Endodermal cell (in vitro differentiated cells): ENCODE results near the gene SCN3A. TPM values are rescaled to one million over a fixed set of nuclear protein-coding genes. Genes with fewer than 3 reads are reported as not detected.

Experiments used
- DNase-seq: peaks from one replicate; pipeline ENCODE4 v3.0.0-alpha.2; 2017
- H3K27ac ChIP-seq: 2 replicates; pipeline ENCODE4 v1.5.1; 2013; ENCODE audit warnings: mild to moderate bottlenecking, low read depth, low read length, moderate library complexity
- H3K27me3 ChIP-seq: 2 replicates; pipeline ENCODE4 v1.6.1; 2013; ENCODE audit warnings: mild to moderate bottlenecking, low read length, moderate library complexity; ENCODE audit not compliant: insufficient read depth, control insufficient read depth, poor library complexity, severe bottlenecking
- H3K36me3 ChIP-seq: 2 replicates; pipeline ENCODE4 v1.7.0; 2013; ENCODE audit warnings: mild to moderate bottlenecking, low read length, moderate library complexity; ENCODE audit not compliant: control insufficient read depth, insufficient read depth
- H3K4me1 ChIP-seq: one replicate; pipeline ENCODE4 v1.7.0; 2013; ENCODE audit warnings: low read length; ENCODE audit not compliant: control insufficient read depth, insufficient read depth
- H3K4me3 ChIP-seq: 2 replicates; pipeline ENCODE4 v1.5.1; 2013; ENCODE audit warnings: mild to moderate bottlenecking, low read length, moderate library complexity
- H3K9ac ChIP-seq: 2 replicates; pipeline ENCODE4 v1.6.1; 2013; ENCODE audit warnings: mild to moderate bottlenecking, low read length, moderate library complexity; ENCODE audit not compliant: poor library complexity, severe bottlenecking; ENCODE audit errors: extremely low read depth
- H3K9me3 ChIP-seq: 2 replicates; pipeline ENCODE4 v1.6.1; 2013; ENCODE audit warnings: mild to moderate bottlenecking, low read length, moderate library complexity; ENCODE audit not compliant: control insufficient read depth
- H3K27ac Mint-ChIP-seq: 2 replicates; pipeline ENCODE4 v1.8.0; 2020; ENCODE audit warnings: mixed read lengths
- H3K27me3 Mint-ChIP-seq: 2 replicates; pipeline ENCODE4 v1.8.0; 2021; ENCODE audit warnings: mild to moderate bottlenecking, mixed read lengths; ENCODE audit not compliant: insufficient read depth
- H3K36me3 Mint-ChIP-seq: 2 replicates; pipeline ENCODE4 v1.8.0; 2020; ENCODE audit warnings: low read depth, mixed read lengths
- H3K4me1 Mint-ChIP-seq: 2 replicates; pipeline ENCODE4 v1.8.0; 2020; ENCODE audit warnings: mixed read lengths
- H3K4me3 Mint-ChIP-seq: 2 replicates; pipeline ENCODE4 v1.8.0; 2020; ENCODE audit warnings: mild to moderate bottlenecking, moderate library complexity, mixed read lengths
- H3K9me3 Mint-ChIP-seq: 2 replicates; pipeline ENCODE4 v1.8.0; 2020; ENCODE audit warnings: mild to moderate bottlenecking, mixed read lengths
- WGBS, 2 experiments: methylation state at CpG; one replicate each; pipeline versions ENCODE4 v1.1.5 to v1.1.7; 2013; ENCODE audit warnings: missing lambda C conversion rate in 2 of 2, mixed read lengths in 1 of 2; ENCODE audit not compliant: insufficient coverage in 1 of 2, insufficient read length in 1 of 2; 5-methylcytosine and 5-hydroxymethylcytosine counted together
- total RNA-seq, 2 donors: library from RNA; stranded (reverse); fragmentation: NEBNext Ultra II Directional in 1 of 2; extraction: Animal tissue kit (Norgen Biotek cat#: 25700) in 1 of 2; gene quantifications; 2 replicates in 1 of 2; 3 replicates in 1 of 2; pipeline ENCODE4 v1.2.1, GENCODE V29; 2021
- TF ChIP-seq, protein P1 (sequence below): fragments of 200-600 bp; sonication (generic); conservative IDR thresholded peaks from 2 replicates; pipeline ENCODE4 v1.5.0; 2021; ENCODE audit warnings: antibody characterized with exemption, mild to moderate bottlenecking

SCN3A gene
- total RNA-seq, 2 donors from 2014 or later: 0.09 to 0.24 TPM

DNA sequence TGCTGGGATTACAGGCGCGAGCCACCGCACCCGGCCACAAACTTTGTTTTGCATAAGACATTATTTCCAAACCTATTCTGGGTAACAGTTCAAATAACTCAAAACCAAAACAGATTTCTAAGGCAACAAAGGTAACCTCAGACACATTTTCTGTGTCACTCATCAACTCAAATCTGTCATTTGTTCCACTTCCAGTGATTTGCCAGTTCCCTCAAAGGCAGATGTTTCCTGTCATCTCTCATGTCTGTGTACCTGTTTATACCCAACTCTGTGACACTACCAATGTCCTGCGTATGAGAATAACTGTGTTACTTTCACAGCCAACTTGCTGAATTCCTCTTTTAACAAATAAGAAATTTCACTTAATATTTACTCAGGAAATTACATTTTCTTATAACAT lies 54.4 kb downstream of the SCN3A start:
- TF ChIP-seq, protein P1, sequence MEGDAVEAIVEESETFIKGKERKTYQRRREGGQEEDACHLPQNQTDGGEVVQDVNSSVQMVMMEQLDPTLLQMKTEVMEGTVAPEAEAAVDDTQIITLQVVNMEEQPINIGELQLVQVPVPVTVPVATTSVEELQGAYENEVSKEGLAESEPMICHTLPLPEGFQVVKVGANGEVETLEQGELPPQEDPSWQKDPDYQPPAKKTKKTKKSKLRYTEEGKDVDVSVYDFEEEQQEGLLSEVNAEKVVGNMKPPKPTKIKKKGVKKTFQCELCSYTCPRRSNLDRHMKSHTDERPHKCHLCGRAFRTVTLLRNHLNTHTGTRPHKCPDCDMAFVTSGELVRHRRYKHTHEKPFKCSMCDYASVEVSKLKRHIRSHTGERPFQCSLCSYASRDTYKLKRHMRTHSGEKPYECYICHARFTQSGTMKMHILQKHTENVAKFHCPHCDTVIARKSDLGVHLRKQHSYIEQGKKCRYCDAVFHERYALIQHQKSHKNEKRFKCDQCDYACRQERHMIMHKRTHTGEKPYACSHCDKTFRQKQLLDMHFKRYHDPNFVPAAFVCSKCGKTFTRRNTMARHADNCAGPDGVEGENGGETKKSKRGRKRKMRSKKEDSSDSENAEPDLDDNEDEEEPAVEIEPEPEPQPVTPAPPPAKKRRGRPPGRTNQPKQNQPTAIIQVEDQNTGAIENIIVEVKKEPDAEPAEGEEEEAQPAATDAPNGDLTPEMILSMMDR: no peak
- H3K4me3 Mint-ChIP-seq: no peak overlapping the region
- Histone ChIP-seq H3K9ac (no peak overlapping the region), H3K9me3 (no peaks in the 10 kb centered on the region), H3K27me3 (no peaks in the 10 kb centered on the region), H3K36me3 (no peaks in the 10 kb centered on the region), H3K27ac (no peak overlapping the region), H3K4me3 (no peak overlapping the region), H3K4me1 (no peaks in the 10 kb centered on the region)
- no peaks in the 10 kb centered on the region for H3K4me1 Mint-ChIP-seq
- 93 to 100% methylated on average over 4 to 5 of the region's 5 CpGs for WGBS, 2 experiments
- no peak overlapping the region for H3K27ac Mint-ChIP-seq
- no peak for DNase-seq
- no peaks in the 10 kb centered on the region for H3K9me3 Mint-ChIP-seq
- H3K36me3 Mint-ChIP-seq: no peaks in the 10 kb centered on the region
- H3K27me3 Mint-ChIP-seq: no peaks in the 10 kb centered on the region

DNA sequence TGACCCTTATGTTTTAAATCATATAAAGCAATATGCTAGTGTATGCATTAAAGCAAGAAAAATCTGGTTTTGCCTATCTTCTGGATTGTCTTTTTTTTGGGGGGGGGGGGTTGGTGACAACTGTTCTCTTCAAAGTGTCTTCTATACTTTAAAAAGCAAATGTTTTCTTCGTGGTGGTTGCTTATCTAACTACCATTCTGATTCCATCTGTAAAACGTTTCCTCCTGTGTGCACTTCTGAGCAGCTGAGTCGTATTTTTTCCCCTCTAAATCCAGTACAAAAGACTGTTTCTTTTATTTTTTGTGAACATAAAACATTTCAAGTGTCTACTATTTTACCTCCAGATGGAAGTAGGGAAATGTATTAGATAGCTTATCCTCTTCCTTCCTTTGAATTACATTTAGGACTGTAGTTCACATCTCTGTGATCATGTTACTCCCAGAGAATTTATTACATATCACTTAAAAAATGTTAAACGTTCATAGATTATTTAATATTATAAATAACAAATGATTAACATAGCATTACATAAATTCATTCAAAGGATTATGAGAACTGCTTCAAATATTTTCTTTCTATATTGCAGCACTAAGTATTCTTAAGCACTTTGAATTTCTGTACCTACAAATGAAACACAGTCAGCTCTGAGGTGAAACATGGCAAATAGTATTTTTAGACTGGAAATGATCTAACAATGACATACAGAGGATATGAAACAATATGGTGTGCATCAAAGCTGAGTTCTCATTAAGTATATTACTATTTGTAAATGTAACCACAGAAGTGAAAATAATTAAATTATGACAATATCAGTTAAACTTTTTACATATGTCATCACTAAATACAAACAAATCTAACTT lies 56.4 kb downstream of the SCN3A start:
- DNase-seq: no peak
- H3K27me3 ChIP-seq: no peaks in the 10 kb centered on the region
- WGBS, 2 experiments: 80 to 83% methylated on average over 1 to 3 of the region's 4 CpGs
- H3K36me3 ChIP-seq: no peaks in the 10 kb centered on the region
- no peaks in the 10 kb centered on the region for H3K36me3 Mint-ChIP-seq
- H3K9me3 ChIP-seq: no peaks in the 10 kb centered on the region
- H3K27ac ChIP-seq: no peak overlapping the region
- no peak overlapping the region for H3K9ac ChIP-seq
- H3K4me3 ChIP-seq: no peak overlapping the region
- no peak overlapping the region for H3K27ac Mint-ChIP-seq
- no peaks in the 10 kb centered on the region for H3K9me3 Mint-ChIP-seq
- TF ChIP-seq, protein P1: no peak
- H3K4me1 Mint-ChIP-seq: no peaks in the 10 kb centered on the region
- H3K27me3 Mint-ChIP-seq: no peaks in the 10 kb centered on the region
- no peak overlapping the region for H3K4me3 Mint-ChIP-seq
- no peaks in the 10 kb centered on the region for H3K4me1 ChIP-seq

DNA sequence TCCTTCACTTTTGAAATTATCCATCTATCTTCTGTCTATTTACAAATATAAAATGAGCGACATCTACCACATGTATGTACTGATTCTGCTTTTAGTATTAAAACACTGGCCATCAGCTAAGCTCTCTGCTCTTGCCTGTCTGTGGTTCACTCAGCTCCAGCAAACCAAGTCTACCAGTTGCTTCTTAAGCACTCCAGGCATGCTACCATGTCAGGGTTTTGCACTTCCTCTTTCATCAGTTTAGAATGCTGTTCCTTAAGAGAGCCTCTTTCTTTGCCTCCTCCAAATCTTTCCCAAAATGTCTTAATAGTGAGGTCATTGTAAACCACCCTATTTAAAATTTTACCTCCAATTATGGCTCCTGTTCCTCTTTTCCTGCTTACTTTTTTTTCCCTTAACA lies 59.5 kb downstream of the SCN3A start:
- Histone ChIP-seq H3K9me3 (no peaks in the 10 kb centered on the region), H3K4me3 (no peak overlapping the region), H3K27me3 (no peaks in the 10 kb centered on the region), H3K27ac (no peak overlapping the region), H3K36me3 (no peaks in the 10 kb centered on the region), H3K4me1 (no peaks in the 10 kb centered on the region), H3K9ac (no peak overlapping the region)
- no peak overlapping the region for H3K27ac Mint-ChIP-seq
- no peaks in the 10 kb centered on the region for H3K36me3 Mint-ChIP-seq
- no peaks in the 10 kb centered on the region for H3K9me3 Mint-ChIP-seq
- WGBS, 2 experiments: 88 to 89% methylated on average over 1 of the region's 1 CpG
- no peaks in the 10 kb centered on the region for H3K27me3 Mint-ChIP-seq
- TF ChIP-seq, protein P1: no peak
- no peak overlapping the region for H3K4me3 Mint-ChIP-seq
- peaks cover 5% of the 10 kb centered on the region for H3K4me1 Mint-ChIP-seq
- no peak for DNase-seq
